AG04449 (cell line): ENCODE measurements around the gene USP26.

Source experiments
- CTCF ChIA-PET: fragments of 350-600 bp; formaldehyde crosslinking; extraction: SDS; loops from one replicate; lab custom pipeline; 2021; ENCODE audit warnings: antibody characterized with exemption; lab: Yijun Ruan, JAX
- POLR2A ChIA-PET: fragments of 400-600, 350-600 bp; formaldehyde crosslinking; extraction: SDS; loops from one replicate; lab custom pipeline; 2020; ENCODE audit warnings: antibody characterized with exemption, inconsistent platforms; lab: Yijun Ruan, JAX
- DNase-seq: peaks from one replicate; pipeline ENCODE4 v3.0.0-alpha.2; 2010; ENCODE audit warnings: low read depth, low spot score
- H3K4me3 ChIP-seq: 2 replicates; pipeline ENCODE4 v1.5.1; 2011; ENCODE audit warnings: low read depth, mild to moderate bottlenecking, control low read depth, low read length
- CTCF ChIP-seq: IDR thresholded peaks from one replicate; pipeline ENCODE4 v1.5.1; 2011; ENCODE audit warnings: mild to moderate bottlenecking, moderate library complexity, low read length, control low read depth, inconsistent platforms; ENCODE audit not compliant: insufficient read depth; ENCODE audit errors: missing control alignments

Gene USP26

GRCh38 chrX:133097031-133097430 is at the start of gene USP26:
TSS of gene USP26 (minus strand) at chrX:133097109. CDS start at chrX:133028220, 68,889 bp downstream.
- POLR2A ChIA-PET = no interaction called here
- no peak for DNase-seq
- CTCF ChIA-PET = no interaction called here
- TF ChIP-seq CTCF = no peak
- H3K4me3 ChIP-seq = no peak within 1 kb of the TSS

DNA sequence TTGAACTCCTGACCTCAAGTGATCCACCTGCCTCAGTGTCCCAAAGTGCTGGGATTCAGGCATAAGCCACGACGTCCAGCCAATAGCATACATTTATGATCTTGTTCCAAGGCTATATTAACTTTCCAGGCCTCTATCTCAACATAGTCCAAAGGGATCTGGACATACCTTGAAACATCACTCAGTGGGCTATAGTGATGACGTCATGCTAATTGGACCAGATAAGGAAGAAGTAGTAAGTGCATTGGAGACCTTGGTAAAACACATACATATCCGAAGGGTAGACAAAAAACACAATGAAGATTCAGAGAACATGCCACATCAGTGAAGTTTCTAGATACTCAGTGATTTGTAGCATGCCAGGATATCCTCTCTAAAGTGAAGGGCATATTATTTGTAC is 37.4 kb upstream of the USP26 start:
- DNase-seq = no peak
- no peak overlapping the region for H3K4me3 ChIP-seq
- no peak for TF ChIP-seq CTCF
- ChIA-PET CTCF (no interaction called here), POLR2A (no interaction called here)

GRCh38 chrX:133120406-133120805 is 23.5 kb upstream of the USP26 start:
- no peak for TF ChIP-seq CTCF
- DNase-seq = no peak
- no peak overlapping the region for H3K4me3 ChIP-seq
- ChIA-PET POLR2A (no interaction called here), CTCF (no interaction called here)

DNA sequence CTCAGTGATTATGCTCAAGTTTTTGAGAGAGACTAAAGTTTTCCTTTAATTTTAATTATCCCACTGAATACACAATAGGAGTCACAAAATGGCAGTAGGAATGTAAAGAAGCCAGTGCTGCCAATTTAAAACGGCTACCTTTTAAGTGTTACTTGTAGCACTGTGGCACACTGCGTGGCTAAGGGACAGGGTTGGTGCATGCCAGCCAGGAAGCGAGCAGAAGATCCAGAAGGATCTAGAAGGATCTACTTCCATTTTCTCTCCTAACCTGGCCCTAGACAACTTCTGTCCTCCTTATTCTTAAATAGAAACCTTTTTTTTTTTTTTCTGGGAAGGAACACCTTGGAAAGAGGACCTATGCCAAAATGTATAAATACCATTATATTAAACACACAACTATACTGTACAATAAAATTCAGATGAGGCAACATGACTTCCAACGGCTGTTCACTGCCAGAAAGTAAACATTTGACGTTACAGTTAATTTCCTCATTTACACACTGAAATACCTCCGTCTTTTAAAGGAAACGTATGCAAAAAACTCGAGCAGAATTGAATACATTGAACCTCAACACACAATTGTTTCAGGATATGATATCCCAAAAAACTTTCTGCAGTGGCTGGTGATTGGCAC is 2.7 kb downstream of the USP26 start:
- ChIA-PET POLR2A (no interaction called here), CTCF (no interaction called here)
- no peak for DNase-seq
- no peak for TF ChIP-seq CTCF
- H3K4me3 ChIP-seq = no peak overlapping the region

DNA sequence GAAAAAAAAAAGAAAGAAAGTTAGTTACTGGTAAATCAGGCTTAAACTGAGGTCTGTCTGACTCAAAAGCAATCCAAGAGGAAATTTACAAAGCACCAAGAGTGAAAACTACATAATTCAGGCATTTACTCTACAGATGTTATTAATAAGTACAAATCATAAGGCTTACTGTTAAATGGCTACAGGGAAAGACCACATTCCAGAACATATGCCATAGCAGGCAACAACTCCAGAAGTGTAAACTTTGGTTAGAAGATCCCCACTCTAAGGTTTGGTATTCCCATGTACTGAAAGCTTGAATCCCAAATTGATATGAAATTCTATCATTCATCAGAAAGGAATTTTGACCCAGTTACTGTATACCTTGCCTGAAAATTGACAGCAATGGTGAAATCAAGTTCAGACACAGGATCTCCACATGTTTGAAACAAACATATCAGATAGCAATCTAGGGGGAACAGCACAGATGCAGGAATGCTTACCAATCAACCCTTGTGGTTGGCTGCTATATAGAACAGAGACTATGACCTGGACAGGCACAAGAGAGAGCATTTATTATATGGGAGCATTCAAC is 6.6 kb downstream of the USP26 start:
- POLR2A ChIA-PET = no interaction called here
- no peak for TF ChIP-seq CTCF
- no peak for DNase-seq
- CTCF ChIA-PET = no interaction called here
- H3K4me3 ChIP-seq = no peak overlapping the region

GRCh38 chrX:133089411-133089810 is 7.5 kb downstream of the USP26 start:
- ChIA-PET CTCF (no interaction called here), POLR2A (no interaction called here)
- H3K4me3 ChIP-seq = no peak overlapping the region
- no peak for TF ChIP-seq CTCF
- DNase-seq = no peak
